ENCODE measurements around the gene B9D2. TPM values are rescaled to one million over a fixed set of nuclear protein-coding genes. Genes with fewer than 3 reads are reported as not detected.

B9D2 gene
- total RNA-seq, 1 donor from 2014 or later: 5.9 TPM

DNA sequence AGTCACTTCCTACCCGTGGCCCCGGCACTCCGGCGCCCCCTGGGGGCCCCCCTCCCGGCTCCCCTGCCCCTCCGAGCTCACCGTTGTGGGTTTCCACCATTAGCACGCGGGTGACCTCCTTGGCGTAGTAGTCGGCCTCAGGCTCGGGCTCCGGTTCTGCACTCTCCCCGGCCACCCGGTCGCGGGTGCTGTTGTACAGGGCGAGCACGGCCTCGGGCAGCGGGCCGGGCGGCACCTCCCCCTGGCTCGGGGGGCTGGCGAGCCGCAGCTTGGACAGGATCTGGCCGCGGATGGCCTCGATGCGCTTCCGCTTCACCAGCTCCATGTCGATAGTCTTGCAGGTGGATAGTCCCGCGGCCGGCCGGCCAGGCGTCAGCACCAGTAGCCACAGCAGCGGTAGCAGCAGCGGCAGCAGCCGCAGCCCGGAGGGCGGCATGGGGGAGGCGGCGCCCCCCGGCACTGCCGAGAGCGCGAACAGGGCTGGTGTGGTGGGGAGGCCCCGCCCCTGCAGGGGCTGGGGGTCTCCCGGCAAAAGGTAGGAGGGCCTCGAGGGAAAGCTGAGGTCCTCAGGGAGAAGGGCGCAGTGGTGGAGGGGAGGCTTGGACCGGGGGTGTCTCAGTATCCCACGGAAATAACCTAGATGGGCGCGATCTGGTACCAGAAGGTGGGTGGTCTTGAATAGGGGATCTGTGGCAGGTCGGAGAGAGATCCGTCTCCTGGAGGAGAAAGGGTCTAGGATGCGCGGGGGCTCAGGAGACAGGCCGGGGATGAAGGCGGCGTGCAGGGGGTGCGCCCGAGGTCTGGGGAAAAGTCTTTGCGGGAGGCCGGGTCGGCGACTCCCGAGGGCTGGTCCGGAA lies 11.1 kb downstream of the B9D2 start:
- peak overlapping the region; percentile 94 for H3K9ac ChIP-seq (ENCODE audit: low read length)
- H3K4me1 ChIP-seq (ENCODE audit: insufficient read depth, low read length): peaks cover 6% of the 10 kb centered on the region
- peak overlapping the region; percentile 85 for H3K4me3 ChIP-seq (ENCODE audit: insufficient read depth, low read depth, low read length)
- Mint-ChIP-seq H3K4me1 (ENCODE audit: low read depth, unreplicated experiment) (peaks cover 14% of the 10 kb centered on the region), H3K36me3 (ENCODE audit: low read depth, unreplicated experiment) (peaks cover 28% of the 10 kb centered on the region), H3K27me3 (ENCODE audit: low read depth, unreplicated experiment) (no peaks in the 10 kb centered on the region), H3K4me3 (ENCODE audit: unreplicated experiment) (peak overlapping the region; percentile 97), H3K27ac (ENCODE audit: unreplicated experiment) (peak overlapping the region; percentile 89), H3K9me3 (ENCODE audit: unreplicated experiment) (no peaks in the 10 kb centered on the region)
- FAIRE-seq (no peak), DNase-seq (ENCODE audit: low read depth) (no peak)
- no peaks in the 10 kb centered on the region for H3K27me3 ChIP-seq (ENCODE audit: insufficient read depth, low read length)
- peaks cover 4% of the 10 kb centered on the region for H3K36me3 ChIP-seq (ENCODE audit: insufficient read depth, low read length)
- peaks cover 52% of the 10 kb centered on the region for H3K79me2 ChIP-seq (ENCODE audit: insufficient read depth, low read length)
- H4K20me1 ChIP-seq (ENCODE audit: insufficient read depth, low read length): peaks cover 57% of the 10 kb centered on the region
- peak overlapping the region; percentile 9 for H2AFZ ChIP-seq (ENCODE audit: low read depth, low read length)
- TF ChIP-seq EZH2 (IDR thresholded peaks at IDR 0.05; ENCODE audit: insufficient read depth, low read length): no peak
- TF ChIP-seq, protein P1, sequence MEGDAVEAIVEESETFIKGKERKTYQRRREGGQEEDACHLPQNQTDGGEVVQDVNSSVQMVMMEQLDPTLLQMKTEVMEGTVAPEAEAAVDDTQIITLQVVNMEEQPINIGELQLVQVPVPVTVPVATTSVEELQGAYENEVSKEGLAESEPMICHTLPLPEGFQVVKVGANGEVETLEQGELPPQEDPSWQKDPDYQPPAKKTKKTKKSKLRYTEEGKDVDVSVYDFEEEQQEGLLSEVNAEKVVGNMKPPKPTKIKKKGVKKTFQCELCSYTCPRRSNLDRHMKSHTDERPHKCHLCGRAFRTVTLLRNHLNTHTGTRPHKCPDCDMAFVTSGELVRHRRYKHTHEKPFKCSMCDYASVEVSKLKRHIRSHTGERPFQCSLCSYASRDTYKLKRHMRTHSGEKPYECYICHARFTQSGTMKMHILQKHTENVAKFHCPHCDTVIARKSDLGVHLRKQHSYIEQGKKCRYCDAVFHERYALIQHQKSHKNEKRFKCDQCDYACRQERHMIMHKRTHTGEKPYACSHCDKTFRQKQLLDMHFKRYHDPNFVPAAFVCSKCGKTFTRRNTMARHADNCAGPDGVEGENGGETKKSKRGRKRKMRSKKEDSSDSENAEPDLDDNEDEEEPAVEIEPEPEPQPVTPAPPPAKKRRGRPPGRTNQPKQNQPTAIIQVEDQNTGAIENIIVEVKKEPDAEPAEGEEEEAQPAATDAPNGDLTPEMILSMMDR (IDR thresholded peaks at IDR 0.05; ENCODE audit: insufficient read depth, low read depth, low read length): peak; percentile 21
- H3K4me2 ChIP-seq (ENCODE audit: low read length): peak overlapping the region; percentile 99
- H3K9me3 ChIP-seq (ENCODE audit: insufficient read depth, low read depth, low read length): no peaks in the 10 kb centered on the region
- peak overlapping the region; percentile 70 for H3K27ac ChIP-seq (ENCODE audit: low read depth, low read length)

GRCh38 chr19:41352279-41352608 lies 11.7 kb downstream of the B9D2 start:
- H3K4me1 ChIP-seq (ENCODE audit: insufficient read depth, low read length): peaks cover 6% of the 10 kb centered on the region
- no peaks in the 10 kb centered on the region for H3K27me3 ChIP-seq (ENCODE audit: insufficient read depth, low read length)
- Mint-ChIP-seq H3K36me3 (ENCODE audit: low read depth, unreplicated experiment) (peaks cover 28% of the 10 kb centered on the region), H3K9me3 (ENCODE audit: unreplicated experiment) (no peaks in the 10 kb centered on the region), H3K27me3 (ENCODE audit: low read depth, unreplicated experiment) (no peaks in the 10 kb centered on the region), H3K4me1 (ENCODE audit: low read depth, unreplicated experiment) (peaks cover 14% of the 10 kb centered on the region), H3K27ac (ENCODE audit: unreplicated experiment) (peak overlapping the region; percentile 89), H3K4me3 (ENCODE audit: unreplicated experiment) (peak overlapping the region; percentile 97)
- peak overlapping the region; percentile 85 for H3K4me3 ChIP-seq (ENCODE audit: insufficient read depth, low read depth, low read length)
- H3K79me2 ChIP-seq (ENCODE audit: insufficient read depth, low read length): peaks cover 54% of the 10 kb centered on the region
- peaks cover 6% of the 10 kb centered on the region for H3K36me3 ChIP-seq (ENCODE audit: insufficient read depth, low read length)
- peak overlapping the region; percentile 94 for H3K9ac ChIP-seq (ENCODE audit: low read length)
- peak overlapping the region; percentile 99 for H3K4me2 ChIP-seq (ENCODE audit: low read length)
- H2AFZ ChIP-seq (ENCODE audit: low read depth, low read length): no peak overlapping the region
- no peak for FAIRE-seq
- H4K20me1 ChIP-seq (ENCODE audit: insufficient read depth, low read length): peaks cover 60% of the 10 kb centered on the region
- no peak for TF ChIP-seq EZH2 (IDR thresholded peaks at IDR 0.05; ENCODE audit: insufficient read depth, low read length)
- TF ChIP-seq, protein P1 (IDR thresholded peaks at IDR 0.05; ENCODE audit: insufficient read depth, low read depth, low read length): no peak
- peak overlapping the region; percentile 59 for H3K27ac ChIP-seq (ENCODE audit: low read depth, low read length)
- H3K9me3 ChIP-seq (ENCODE audit: insufficient read depth, low read depth, low read length): no peaks in the 10 kb centered on the region
- no peak for DNase-seq (ENCODE audit: low read depth)
